ENCODE results near the gene IRGC.
A peak's percentile ranks its signal among the peaks of the same experiment; 100 is the strongest.

The IRGC gene, protein sequence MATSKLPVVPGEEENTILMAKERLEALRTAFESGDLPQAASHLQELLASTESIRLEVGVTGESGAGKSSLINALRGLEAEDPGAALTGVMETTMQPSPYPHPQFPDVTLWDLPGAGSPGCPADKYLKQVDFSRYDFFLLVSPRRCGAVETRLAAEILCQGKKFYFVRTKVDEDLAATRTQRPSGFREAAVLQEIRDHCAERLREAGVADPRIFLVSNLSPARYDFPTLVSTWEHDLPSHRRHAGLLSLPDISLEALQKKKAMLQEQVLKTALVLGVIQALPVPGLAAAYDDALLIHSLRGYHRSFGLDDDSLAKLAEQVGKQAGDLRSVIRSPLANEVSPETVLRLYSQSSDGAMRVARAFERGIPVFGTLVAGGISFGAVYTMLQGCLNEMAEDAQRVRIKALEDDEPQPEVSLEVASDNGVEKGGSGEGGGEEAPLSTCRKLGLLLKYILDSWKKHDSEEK

GRCh38 chr19:43715776-43716175 lies at the start of gene IRGC:
IRGC (plus strand) TSS chr19:43716076; CDS start chr19:43718559, 2,483 bp downstream.
- TF ChIP-seq, protein P1, sequence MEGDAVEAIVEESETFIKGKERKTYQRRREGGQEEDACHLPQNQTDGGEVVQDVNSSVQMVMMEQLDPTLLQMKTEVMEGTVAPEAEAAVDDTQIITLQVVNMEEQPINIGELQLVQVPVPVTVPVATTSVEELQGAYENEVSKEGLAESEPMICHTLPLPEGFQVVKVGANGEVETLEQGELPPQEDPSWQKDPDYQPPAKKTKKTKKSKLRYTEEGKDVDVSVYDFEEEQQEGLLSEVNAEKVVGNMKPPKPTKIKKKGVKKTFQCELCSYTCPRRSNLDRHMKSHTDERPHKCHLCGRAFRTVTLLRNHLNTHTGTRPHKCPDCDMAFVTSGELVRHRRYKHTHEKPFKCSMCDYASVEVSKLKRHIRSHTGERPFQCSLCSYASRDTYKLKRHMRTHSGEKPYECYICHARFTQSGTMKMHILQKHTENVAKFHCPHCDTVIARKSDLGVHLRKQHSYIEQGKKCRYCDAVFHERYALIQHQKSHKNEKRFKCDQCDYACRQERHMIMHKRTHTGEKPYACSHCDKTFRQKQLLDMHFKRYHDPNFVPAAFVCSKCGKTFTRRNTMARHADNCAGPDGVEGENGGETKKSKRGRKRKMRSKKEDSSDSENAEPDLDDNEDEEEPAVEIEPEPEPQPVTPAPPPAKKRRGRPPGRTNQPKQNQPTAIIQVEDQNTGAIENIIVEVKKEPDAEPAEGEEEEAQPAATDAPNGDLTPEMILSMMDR (conservative IDR thresholded peaks at IDR 0.05), result no peak
- H3K27ac ChIP-seq, result no peak within 1 kb of the TSS

DNA sequence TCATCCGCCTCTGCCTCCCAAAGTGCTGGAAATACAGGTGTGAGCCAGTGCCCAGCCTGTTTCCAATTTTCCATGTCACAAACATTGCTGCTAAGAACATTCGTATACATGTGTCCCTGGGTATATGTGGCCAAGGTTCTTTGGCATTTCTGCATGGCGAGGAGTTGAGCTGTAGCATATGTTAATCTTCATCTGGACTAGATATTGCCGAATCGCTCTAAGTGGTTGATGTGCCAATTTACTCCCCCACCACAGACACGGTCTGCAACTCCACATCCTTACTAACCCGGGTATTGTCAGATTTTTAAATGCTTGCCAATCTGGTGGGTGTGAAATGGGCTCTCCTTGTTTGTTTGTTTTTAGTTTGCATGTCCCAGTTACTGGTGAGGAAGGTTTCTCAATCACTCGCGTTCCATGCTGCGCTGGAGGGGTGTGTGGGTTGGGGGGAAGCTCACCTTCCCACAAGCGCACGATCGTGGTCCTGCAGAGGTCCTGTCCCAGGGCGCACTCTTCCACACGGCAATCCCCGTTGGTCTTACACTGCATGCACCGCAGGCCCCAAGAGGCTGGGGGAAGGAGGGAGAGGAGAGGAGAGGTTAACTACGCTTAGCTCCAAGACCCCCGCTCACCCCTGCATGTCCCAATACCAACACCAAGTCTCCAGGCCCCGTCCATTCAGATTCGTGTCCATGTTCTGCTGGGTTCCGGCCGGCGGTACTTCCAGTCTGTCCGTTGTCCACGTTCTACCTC lies 48.6 kb upstream of the IRGC start:
- TF ChIP-seq, protein P1 (conservative IDR thresholded peaks at IDR 0.05), result no peak
- H3K27ac ChIP-seq, result peak overlapping the region; percentile 47; the same call in 1 of the 2 replicates

DNA sequence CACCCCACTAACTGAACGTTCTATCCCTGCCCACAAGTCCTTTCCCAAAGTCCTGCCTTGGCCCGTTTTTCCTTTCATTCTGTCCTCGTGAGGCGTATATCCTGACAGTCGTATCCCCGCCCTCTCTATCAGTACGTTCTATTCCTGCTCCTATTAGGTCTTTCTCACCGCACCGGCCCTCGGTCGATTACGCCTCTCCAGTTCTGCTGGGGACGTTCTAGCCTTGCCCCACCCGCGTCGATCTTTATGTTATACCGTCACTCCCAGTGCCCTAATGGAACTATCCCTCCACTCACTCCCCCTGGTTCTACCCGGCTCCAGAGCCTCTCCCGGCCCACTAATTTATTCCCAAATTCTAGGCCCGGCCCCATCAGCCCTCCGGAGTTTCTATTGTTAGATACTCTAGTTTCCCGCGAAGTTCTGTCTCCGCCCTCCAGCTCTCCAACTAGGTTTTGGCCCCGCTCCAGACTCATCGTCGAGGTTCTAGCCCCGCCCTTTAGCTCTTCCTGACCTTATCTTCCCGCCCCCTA lies 47.9 kb upstream of the IRGC start:
- TF ChIP-seq, protein P1 (conservative IDR thresholded peaks at IDR 0.05), result no peak
- peak overlapping the region; percentile 47; the same call in 1 of the 2 replicates for H3K27ac ChIP-seq

- peak overlapping the region; percentile 47; the same call in 1 of the 2 replicates for H3K27ac ChIP-seq
- TF ChIP-seq, protein P1 (conservative IDR thresholded peaks at IDR 0.05), result no peak
These were observed 47.3 kb upstream of the IRGC start for GRCh38 chr19:43668406-43669109.

DNA sequence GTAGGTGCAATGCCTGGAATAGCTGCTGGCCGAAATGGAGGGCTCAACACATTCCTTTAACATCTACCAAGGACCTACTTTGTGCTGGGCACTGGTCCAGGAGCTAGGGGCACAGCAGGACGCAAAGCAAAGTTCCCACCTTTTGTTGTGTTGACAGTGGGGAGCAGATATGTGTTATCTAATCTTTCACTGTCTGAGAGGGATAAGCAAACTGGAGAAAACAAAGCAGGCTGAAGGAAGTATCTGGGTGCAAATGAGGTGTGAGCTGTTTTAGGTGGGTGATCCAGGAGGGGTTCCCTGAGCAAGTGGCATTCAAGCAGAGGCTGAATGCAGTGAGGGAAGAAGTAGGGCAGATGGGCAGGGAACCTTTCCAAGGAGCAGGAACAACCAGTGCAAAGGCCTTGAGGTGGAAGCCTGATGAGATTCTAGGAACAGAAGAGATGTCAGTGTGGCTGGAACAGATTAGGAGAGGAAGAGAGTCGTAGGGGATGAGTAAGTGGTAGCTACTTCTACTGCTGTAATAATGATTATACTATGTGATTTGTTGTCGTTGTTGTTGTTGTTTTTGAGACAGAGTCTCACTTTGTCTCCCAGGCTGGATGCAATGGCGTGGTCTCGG lies 43.7 kb upstream of the IRGC start:
- H3K27ac ChIP-seq, result no peak overlapping the region
- TF ChIP-seq, protein P1 (conservative IDR thresholded peaks at IDR 0.05), result no peak

- TF ChIP-seq, protein P1 (conservative IDR thresholded peaks at IDR 0.05), result no peak
- no peak overlapping the region for H3K27ac ChIP-seq
These were observed 42.2 kb upstream of the IRGC start for GRCh38 chr19:43673637-43674036.
